GM18499 (cell line): ENCODE measurements around the gene PDE3B.
A peak's percentile ranks its signal among the peaks of the same experiment; 100 is the strongest.
"Not testable (repeated sequence)": the region's sequence is repeated elsewhere in the genome, so short reads cannot be mapped to it uniquely, and the experiment has no call there.

Source experiments
- ATAC-seq: cut with Tn5 transposase; IDR thresholded peaks from one replicate; pipeline ENCODE4 v1.9.1; 2021; ENCODE audit warnings: moderate number of reproducible peaks; ENCODE audit not compliant: insufficient read depth, unreplicated experiment

The PDE3B gene

GRCh38 chr11:14638561-14638960, 5.0 kb upstream of the PDE3B start:
- ATAC-seq: no peak

- ATAC-seq: no peak
These were observed 1.8 kb upstream of the PDE3B start for GRCh38 chr11:14641801-14642200.

DNA sequence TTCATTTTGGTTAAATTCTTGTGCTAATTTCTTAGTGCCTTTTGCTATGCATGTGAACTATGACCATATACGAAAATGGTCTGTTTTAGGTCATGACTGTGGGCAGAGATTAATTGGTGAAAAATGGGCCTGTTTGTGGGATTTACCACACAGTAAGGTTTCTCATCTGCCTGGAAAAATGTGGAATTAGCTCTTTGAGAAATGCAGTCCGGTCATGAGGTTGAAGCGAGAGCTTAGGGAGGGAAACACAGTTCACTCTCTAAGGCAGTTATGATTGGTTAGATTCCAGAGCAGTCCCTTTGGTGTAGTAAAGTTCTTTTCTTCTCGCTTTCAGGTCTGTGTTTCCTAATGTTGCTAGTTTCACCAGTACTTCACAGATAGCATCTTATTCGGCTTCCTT, 1.2 kb upstream of the PDE3B start:
- ATAC-seq: no peak

- ATAC-seq: no peak
These were observed 519 bp upstream of the PDE3B start for GRCh38 chr11:14642873-14643696.

GRCh38 chr11:14644226-14645014, 816 bp downstream of the PDE3B start:
- ATAC-seq: peak; percentile 33

GRCh38 chr11:14645015-14645912, 1.7 kb downstream of the PDE3B start:
- no peak for ATAC-seq

GRCh38 chr11:14645985-14646900, 2.6 kb downstream of the PDE3B start:
- no peak for ATAC-seq

DNA sequence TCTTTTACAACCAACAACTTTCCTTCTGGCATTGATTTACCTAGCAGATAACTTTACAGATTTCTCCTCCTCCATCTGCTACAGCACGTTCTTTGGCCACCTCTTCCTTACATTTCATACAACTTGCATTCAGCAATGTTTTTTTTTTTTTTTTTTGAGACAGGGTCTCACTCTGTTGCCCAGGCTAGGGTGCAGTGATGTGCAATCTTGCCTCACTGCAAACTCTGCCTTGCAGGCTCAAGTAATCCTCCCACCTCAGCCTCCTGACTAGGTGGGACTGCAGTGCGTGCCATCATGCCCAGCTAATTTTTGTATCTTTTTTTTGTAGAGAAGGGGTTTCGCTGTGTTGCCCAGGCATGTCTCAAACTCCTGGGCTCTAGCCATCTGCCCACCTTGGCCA, 6.5 kb downstream of the PDE3B start:
- ATAC-seq: no peak

DNA sequence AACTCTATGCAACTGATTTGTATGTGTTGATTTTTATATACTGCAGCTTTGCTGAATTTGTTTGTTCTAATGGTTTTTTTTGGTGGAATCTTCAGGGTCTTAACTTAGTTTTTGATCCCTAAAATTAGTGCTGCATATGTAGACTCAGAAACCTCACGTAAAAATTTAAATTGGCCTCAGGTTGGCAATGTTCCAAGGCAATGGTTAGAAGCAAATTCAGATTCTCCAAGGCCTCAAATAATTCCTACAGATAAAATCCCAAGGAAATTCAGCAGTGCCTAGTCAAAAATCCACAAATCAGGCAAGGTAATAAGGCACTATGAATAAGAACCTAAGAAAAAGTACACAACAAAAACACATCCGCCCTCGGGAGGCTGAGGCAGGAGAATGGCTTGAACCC, 9.5 kb downstream of the PDE3B start:
- ATAC-seq: no peak

DNA sequence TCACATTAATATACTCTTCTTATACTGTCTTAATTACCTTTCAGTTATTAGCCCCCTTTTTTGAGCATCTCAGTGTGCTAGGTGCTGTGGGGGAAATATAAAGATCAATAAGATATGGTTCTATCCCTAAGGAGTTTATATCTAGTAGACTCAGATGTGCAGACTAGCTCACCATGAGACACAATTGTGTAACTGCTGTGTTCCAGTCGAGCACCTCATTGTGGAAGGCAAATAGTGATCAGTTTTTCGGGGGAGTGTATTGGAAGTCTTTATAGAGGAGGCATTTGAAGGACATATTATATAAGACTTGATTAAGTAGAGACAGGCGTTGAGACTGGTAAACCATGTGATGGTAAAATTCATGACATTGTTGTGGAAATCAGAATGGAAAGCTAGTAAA, 11.8 kb downstream of the PDE3B start:
- ATAC-seq: no peak

- ATAC-seq: no peak
These were observed 13.2 kb downstream of the PDE3B start for GRCh38 chr11:14656536-14657457.

GRCh38 chr11:14657841-14658240, 14.2 kb downstream of the PDE3B start:
- no peak for ATAC-seq

- ATAC-seq: not testable (repeated sequence)
These were observed 21.3 kb downstream of the PDE3B start for GRCh38 chr11:14664926-14665325.

DNA sequence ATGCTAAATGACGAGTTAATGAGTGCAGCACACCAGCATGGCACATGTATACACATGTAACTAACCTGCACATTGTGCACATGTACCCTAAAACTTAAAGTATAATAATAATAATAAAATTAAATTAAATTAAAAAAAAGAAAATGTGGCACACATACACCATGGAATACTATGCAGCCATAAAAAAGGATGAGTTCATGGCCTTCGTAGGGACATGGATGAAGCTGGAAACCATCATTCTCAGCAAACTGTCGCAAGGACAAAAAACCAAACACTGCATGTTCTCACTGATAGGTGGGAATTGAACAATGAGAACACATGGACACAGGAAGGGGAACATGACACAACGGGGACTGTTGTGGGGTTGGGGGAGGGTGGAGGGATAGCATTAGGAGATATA, 23.7 kb downstream of the PDE3B start:
- ATAC-seq: not testable (repeated sequence)

DNA sequence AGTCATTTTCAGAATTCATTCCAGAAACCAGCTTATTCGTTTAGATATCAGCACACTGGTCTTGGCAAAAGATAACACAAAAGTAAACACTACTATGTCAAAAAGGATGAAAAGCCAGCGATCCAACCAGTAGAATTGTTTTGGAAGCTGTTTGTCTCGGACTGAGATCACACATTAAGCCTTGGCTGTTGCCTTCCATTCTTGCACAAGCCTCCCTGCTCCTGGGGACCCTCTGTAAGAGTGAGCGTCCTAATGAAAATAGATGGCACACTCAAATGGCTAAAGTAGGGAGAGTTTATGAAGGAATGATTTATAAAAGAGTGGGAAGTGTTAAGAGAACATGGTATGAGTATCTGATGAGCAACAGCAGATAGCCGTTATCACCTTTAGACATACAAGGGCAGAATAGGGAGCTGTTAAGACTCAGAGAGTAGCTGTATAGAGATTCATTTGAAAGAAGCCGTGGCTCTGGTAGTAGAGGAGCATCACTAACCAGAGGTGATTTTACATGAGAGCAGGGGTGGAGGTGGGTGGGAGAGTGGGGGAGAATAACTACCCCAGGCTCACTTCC, 25.2 kb downstream of the PDE3B start:
- ATAC-seq: no peak

DNA sequence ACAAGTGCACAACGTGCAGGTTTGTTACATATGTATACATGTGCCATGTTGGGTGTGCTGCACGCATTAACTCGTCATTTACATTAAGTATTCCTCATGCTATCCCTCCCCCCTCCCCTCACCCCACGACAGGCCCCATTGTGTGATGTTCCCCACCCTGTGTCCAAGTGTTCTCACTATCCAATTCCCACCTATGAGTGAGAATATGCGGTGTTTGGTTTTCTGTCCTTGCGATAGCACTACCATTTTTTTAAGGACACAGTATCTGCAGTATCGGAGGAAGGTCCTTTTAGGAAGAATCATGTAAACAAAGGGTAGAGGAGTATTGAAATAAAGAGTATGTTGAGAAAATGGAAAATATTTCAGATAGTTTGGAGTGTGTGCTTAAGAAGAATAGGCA, 25.9 kb downstream of the PDE3B start:
- ATAC-seq: no peak

GRCh38 chr11:14669958-14670357, 26.4 kb downstream of the PDE3B start:
- no peak for ATAC-seq

- no peak for ATAC-seq
These were observed 29.0 kb downstream of the PDE3B start for GRCh38 chr11:14672635-14673034.
